NCI-H748 (cell line): Measurements from ENCODE around the gene TRH.
"Not testable (repeated sequence)": the region's sequence is repeated elsewhere in the genome, so short reads cannot be mapped to it uniquely, and the experiment has no call there.

Source experiments
- DNase-seq: peaks from one replicate; lab custom pipeline; 2025; ENCODE audit not compliant: unreplicated experiment; lab: John Stamatoyannopoulos, UW

The TRH gene

DNA sequence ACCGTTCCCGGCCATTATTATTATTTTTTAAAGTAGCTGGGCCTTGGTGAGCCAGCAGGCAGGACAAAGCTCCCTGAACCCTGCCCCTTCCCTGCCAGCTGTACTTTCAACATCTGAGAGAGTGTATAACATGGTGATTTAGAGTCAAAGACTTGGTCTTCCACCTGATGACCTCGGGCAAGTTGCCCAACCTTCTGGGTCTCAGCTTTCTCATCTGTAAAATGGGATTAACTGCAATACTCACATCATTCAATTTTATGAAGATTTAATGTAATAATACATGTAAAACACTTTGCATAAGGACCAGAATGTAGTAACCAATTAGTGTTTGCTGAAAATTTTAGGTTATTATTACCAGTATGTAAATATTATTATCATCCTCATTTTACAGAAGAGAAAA, 11.9 kb upstream of the TRH start:
- no peak for DNase-seq

GRCh38 chr3:129965937-129966336, 8.6 kb upstream of the TRH start:
- no peak for DNase-seq

- DNase-seq = no peak
These were observed 7.6 kb upstream of the TRH start for GRCh38 chr3:129966876-129967275.

DNA sequence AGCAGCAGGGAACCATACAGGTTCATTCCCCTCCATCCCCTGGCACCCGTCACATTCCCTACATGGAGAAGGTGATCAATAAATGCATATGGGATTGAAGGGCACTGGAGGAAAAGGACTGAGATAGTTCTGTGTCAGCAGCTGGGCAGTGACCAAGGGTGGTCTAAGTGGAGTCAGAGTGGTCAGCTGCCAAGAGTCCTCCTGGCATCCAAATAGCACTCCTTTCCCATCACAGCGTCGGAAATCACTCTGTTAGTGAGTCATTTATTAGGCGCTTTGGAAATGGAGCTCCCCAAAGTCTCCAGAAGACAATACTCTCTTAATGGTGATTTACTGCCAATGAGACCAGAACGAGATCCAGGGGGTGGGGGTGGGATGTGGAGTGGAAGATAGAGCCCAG, 6.8 kb upstream of the TRH start:
- DNase-seq = no peak

GRCh38 chr3:129971351-129972052, 3.0 kb upstream of the TRH start:
- DNase-seq = peak; percentile 60

DNA sequence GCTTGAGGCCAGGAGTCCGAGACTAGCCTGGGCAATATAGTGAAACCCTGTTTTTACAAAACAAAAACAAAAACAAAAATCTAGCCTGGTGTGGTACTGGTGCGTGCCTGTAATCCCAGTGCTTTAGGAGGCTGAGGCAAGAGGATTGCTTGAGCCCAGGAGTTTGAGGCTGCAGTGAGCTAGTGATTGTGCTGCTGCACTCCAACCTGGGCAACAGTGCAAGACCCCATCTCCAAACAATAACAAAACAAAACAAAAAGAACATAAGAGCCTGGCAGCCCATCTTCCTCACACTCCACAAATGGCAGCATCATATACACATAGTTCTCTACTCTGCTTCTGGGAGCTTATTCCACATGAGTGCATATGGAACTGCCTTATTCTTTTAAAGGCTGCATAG, 2.2 kb upstream of the TRH start:
- no peak for DNase-seq

GRCh38 chr3:129973853-129974563, 512 bp upstream of the TRH start:
- DNase-seq = no peak

DNA sequence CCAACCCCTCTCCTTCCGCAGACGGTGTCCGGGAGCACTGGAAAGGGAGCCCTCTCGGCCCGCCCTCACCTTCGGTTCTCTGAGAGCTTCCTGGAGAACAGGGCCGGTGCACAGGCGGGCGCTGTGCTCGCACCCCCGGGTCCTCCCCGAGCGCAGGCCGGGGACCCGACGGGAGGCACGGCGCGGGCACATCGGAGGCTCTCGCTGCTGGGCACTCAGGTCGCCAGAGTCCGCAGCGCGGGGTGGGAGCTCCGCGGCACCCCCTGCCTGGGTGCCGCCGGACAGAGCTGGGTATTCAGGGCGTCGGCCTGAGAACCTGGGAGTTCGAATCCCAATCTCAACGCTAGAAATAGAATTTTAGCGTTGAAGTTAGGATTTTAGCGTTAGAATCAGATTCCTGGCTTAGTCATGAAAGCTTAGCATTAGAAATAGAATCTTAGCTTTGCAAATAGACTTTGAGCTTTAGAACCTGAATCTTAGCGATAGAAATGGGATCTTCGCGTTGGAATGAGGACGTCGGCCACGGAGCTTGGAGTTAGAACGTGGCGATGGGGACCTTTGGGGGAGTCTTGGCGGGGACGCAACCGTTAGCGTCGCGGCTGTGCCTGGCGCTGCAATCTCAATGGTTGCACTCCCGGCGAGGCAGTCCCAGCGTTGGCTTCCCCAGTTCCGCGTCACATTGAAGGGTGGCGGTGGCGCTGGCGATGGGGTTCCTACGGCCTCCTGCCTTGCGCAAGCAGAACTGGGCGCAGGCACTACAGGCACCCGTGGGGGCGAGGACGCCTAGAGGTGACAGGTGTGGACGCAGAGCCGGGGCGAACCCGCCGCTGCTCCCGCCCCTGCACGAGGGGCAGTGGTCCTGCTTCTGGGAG, 549 bp downstream of the TRH start:
- DNase-seq = peak; percentile 53

DNA sequence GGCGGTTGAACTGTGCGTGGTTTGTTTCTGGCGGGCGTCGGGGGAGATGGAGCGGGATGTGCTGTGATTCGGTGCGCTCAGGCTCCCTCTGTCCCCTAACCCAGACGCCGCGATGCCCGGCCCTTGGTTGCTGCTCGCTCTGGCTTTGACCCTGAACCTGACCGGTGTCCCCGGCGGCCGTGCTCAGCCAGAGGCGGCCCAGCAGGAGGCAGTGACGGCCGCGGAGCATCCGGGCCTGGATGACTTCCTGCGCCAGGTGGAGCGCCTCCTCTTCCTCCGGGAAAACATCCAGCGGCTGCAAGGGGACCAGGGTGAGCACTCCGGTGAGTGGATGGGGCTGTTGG, 1.2 kb downstream of the TRH start:
- DNase-seq = peak; percentile 53

GRCh38 chr3:129976286-129976685, 1.8 kb downstream of the TRH start:
- DNase-seq = no peak

- no peak for DNase-seq
These were observed 3.6 kb downstream of the TRH start for GRCh38 chr3:129978123-129978522.

GRCh38 chr3:129979905-129980304, 5.4 kb downstream of the TRH start:
- no peak for DNase-seq

DNA sequence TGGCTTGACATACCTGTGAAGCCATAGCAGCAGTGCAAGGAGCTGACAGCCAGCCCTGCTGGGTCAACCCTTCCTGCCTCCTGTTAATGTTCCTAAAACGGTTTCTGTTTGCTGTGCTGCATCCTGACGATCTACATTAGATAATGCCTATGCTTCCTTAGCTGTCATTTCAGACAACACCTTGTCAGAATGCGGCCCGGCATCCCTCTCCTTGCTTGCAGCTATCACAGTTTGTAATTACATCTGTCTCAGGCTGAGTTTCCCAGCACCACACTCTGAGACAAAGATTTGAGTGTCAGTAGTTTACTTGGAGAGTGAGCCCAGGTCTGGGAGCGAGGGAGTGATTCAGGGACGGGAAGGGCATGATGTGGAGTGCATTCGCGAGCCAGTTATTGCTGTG, 9.0 kb downstream of the TRH start:
- no peak for DNase-seq

GRCh38 chr3:129984125-129984524, 9.6 kb downstream of the TRH start:
- DNase-seq = no peak

DNA sequence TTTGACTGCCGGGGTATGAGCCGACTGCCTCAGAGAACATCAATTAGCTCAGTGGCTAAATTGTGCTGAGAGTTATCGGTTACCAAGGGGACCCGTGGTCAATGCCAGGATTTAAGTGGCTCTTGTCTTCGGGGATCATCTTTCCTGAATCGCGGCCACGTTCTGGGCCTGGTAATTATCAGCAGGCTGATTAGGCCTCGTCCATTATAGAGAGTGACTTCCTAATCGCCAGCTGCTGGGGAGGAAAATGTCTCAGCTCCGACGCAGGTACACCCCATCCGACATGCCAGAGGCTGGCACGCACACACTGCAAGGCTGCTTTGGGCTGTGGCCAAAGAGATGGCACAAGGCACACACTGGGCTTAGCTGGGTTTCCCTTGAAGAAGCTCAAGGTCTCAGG, 10.6 kb downstream of the TRH start:
- peak; percentile 96 for DNase-seq

GRCh38 chr3:129988429-129988828, 13.9 kb downstream of the TRH start:
- no peak for DNase-seq

- no peak for DNase-seq
These were observed 14.9 kb downstream of the TRH start for GRCh38 chr3:129989414-129989813.

DNA sequence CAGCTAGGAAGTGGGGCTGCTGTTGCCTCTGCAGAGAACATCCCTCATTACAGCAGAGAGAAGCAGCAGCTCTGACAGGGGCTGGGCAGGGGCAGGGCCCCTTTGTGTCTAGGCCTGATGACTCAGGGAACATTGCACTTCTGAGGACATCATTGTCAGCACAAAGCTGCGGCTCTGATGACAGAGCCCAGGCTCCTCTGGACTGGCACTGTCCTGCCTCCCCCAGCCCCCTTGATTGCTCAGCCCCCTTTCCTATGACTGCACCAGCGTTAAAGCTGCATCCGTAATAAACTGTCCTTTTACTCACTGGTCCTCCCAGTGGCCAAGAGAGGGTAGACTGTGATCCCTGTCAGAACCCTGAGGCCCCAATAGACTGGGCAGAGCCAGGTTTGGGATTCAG, 18.3 kb downstream of the TRH start:
- DNase-seq = no peak

DNA sequence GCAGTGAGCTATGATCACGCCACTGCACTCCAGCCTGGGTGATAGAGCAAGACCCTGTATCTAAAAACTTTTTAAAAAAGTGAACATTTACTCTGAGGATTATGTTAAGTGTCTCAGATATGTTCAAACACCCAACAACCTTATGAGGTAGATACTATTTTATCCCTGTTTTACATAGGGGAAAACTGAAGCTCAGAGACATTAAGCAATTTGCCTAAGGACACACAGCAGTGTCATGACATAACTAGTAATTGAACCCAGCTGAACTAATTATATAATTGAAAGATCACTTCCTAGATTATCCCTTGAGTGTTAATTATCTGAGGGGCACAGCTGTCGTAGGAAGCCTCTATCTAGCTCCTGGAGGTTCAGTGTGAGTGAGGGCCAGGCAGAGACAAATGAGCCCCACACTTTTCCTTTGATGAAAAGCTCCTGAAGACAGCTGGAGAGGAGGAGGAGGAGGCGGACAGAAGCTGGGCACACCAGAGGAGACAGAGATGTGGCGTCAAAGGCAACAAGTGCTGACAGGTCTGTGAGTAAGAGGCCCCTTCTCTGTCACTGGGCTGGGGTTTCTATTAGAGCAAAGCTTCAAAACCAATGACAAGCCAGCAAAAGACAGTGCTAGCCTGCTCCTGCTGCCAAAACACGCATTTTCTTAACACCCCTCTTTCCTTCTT, 20.5 kb downstream of the TRH start:
- no peak for DNase-seq

DNA sequence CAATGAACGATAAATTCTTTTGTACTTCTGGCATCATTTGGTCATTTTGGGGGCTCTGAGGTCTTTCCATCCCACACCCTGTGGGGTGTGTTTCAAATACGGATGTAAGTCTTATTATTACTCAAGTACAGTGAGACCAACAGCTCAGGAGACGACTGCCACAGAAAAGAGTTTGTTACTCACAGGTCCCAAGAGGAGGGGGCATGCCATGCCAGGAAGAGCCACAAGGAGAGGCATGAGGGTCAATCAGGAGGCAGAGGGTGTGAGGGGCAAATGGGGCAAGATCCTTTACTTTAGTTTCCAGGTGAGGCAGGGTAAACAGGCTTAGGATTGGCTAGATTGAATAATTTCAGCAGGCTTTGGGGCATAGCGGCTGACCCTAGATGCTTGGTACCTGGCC, 21.6 kb downstream of the TRH start:
- no peak for DNase-seq

GRCh38 chr3:129999176-129999575, 24.7 kb downstream of the TRH start:
- not testable (repeated sequence) for DNase-seq
